Measurements from ENCODE around the gene DEPDC1B.

DEPDC1B gene

DNA sequence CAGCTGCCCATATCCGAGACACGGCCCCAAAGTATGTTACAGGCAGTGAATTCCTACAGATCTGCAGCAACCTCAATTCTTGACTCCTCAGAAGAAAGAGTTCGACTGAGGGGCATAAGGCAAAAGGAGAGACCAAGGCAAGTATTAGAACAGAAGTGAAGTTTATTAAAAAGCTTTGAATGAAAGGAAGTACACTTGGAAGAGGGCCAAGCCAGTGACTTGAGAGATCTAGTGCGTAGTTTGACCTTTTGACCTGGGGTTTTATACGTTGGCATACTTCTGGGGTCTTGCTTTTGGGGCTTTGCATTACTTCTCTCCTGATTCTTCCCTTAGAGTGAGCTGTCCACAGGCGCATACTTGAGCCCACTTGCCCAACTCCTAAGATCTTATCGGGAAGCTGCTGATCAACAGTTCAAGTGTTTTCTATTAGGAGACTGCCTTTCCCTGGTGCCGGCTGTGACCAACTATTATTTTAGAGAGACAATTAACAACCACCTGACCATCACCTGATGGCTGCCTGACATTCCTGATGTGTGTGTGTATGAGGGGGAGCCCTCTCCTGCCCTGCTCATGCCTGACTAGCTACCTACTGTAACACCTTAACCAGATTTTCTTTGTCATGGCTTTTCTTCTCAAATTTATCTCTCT, 1.5 kb upstream of the DEPDC1B start:
- TF ChIP-seq, protein P1, sequence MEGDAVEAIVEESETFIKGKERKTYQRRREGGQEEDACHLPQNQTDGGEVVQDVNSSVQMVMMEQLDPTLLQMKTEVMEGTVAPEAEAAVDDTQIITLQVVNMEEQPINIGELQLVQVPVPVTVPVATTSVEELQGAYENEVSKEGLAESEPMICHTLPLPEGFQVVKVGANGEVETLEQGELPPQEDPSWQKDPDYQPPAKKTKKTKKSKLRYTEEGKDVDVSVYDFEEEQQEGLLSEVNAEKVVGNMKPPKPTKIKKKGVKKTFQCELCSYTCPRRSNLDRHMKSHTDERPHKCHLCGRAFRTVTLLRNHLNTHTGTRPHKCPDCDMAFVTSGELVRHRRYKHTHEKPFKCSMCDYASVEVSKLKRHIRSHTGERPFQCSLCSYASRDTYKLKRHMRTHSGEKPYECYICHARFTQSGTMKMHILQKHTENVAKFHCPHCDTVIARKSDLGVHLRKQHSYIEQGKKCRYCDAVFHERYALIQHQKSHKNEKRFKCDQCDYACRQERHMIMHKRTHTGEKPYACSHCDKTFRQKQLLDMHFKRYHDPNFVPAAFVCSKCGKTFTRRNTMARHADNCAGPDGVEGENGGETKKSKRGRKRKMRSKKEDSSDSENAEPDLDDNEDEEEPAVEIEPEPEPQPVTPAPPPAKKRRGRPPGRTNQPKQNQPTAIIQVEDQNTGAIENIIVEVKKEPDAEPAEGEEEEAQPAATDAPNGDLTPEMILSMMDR (IDR thresholded peaks at IDR 0.05) = no peak

- TF ChIP-seq, protein P1 (IDR thresholded peaks at IDR 0.05) = no peak
Measured at GRCh38 chr5:60700416-60700757, 421 bp upstream of the DEPDC1B start.

- TF ChIP-seq, protein P1 (IDR thresholded peaks at IDR 0.05) = no peak
Measured at GRCh38 chr5:60699288-60699608, 718 bp downstream of the DEPDC1B start.

DNA sequence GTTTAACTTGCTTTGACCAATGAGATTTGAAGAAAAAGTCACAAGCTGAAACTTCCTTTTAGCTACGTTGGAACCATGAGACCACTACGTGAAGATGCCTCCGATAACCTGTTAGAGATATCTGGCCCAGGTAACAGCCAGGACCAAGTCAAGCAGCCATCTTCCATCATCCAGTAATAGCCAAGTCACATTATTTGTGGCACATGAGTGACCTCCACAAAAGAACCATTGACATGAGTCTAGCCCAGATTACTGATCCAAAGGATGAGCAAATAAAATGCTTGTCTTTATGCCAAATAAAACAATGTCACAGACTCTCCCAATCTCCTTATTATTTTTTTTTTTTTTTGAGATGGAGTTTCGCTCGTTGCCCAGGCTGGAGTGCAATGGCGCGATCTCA, 1.6 kb downstream of the DEPDC1B start:
- TF ChIP-seq, protein P1 (IDR thresholded peaks at IDR 0.05) = no peak

- TF ChIP-seq, protein P1 (IDR thresholded peaks at IDR 0.05) = no peak
Measured at GRCh38 chr5:60690326-60690725, 9.6 kb downstream of the DEPDC1B start.

- TF ChIP-seq, protein P1 (IDR thresholded peaks at IDR 0.05) = no peak
Measured at GRCh38 chr5:60688980-60689379, 11.0 kb downstream of the DEPDC1B start.

DNA sequence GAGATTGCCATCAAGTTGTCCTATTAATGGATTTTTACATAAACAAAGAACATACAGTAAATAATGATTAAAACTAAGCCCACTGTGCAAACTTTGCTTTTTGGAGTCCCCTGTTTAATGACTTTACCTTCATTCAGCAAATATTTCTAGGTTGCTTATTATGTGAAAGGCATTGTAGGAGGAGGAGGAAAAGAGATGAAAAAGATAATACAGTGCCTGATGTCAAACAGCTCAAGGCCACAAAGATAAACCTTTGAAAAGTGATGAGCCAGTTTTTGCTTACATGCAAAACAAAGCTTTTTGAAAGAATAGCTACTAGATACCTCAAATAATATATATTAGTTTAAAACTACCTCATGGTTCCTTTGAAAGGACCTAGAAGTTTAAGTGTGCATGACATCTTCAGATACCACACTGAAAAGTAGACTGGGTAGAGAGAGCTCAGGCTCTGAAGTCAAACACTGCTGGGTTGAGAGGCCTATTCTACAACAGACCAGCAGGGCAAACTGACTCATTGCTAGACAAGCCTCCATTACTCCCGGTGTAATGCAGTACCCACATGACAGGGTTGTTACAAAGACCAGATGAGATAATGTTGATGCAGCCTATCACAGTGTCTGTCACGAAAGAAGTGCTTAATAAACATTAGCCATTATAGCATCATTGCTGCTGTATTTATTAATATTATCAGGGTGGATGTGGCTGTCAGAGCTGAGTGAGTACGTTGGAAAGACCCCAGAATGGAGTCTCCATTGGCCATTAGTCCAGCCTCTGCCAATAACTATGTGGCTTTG, 11.8 kb downstream of the DEPDC1B start:
- TF ChIP-seq, protein P1 (IDR thresholded peaks at IDR 0.05) = no peak

Data from LNCAP (cell line).